ENCODE measurements around the gene SLC25A12. TPM values are rescaled to one million over a fixed set of nuclear protein-coding genes. Genes with fewer than 3 reads are reported as not detected.
A peak's percentile ranks its signal among the peaks of the same experiment; 100 is the strongest.

SLC25A12 gene
- total and polyA plus RNA-seq, 9 of the 15 experiments (the other 6 are each of a cell fraction or from before 2014, with no cell fraction given), result 13.5 to 36.5 (median 21.7) TPM

DNA sequence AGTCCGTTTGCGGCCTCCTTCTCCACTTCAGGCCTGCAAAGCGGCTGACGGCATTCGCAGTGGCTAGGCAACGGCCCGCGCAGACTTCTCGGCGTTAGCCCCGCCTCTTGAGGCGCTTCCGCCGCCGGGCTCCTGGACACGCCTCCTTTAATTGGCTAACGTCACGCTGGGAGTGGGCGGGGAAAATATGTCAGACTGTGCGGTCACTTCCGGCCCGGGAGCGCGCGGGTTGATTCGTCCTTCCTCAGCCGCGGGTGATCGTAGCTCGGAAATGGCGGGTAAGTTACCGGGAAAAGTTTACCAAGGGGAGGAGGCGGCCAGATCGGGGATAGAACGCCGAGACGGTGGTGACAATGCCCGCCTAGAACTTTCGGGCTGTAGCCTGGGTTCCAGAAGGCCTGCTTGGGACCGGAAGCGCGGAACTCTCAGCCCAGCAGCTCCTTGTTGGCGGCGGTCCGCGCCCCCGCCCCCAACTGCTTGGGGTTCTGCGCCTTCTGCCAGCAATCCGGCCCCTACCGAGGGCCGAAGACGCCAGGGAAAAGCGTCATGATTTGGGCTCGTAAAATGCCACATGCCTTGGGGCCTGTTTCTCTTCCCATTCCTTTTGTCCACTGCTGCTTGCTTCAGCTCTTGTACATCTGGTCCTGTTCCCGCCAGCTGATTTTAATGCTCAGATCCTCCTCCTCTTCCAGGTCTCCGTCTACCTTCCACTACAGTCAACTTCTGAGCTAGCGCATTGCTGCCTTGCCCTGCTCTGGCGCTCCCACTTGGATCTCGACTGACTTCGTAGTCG, 28.4 kb upstream of the SLC25A12 start, which contains the start of gene HAT1 (continued):
- TF ChIP-seq, protein P1, sequence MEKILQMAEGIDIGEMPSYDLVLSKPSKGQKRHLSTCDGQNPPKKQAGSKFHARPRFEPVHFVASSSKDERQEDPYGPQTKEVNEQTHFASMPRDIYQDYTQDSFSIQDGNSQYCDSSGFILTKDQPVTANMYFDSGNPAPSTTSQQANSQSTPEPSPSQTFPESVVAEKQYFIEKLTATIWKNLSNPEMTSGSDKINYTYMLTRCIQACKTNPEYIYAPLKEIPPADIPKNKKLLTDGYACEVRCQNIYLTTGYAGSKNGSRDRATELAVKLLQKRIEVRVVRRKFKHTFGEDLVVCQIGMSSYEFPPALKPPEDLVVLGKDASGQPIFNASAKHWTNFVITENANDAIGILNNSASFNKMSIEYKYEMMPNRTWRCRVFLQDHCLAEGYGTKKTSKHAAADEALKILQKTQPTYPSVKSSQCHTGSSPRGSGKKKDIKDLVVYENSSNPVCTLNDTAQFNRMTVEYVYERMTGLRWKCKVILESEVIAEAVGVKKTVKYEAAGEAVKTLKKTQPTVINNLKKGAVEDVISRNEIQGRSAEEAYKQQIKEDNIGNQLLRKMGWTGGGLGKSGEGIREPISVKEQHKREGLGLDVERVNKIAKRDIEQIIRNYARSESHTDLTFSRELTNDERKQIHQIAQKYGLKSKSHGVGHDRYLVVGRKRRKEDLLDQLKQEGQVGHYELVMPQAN (IDR thresholded peaks at IDR 0.05; ENCODE audit: borderline replicate concordance), result peak; percentile 95; the same call in 1 of the 2 replicates
- TF ChIP-seq KAT2B (IDR thresholded peaks at IDR 0.05; ENCODE audit: low read depth, low read length), result no peak
- TF ChIP-seq ZFX (CRISPR knock-in tag; IDR thresholded peaks at IDR 0.05), result peak; percentile 98
- TF ChIP-seq ETV6 (IDR thresholded peaks at IDR 0.05; ENCODE audit: borderline replicate concordance in 1 of 2, low read depth in 2 of 2, low read length in 1 of 2), result no peak
- no peak for TF ChIP-seq ETV6 (CRISPR knock-in tag; IDR thresholded peaks at IDR 0.05; ENCODE audit: borderline replicate concordance)
- TF ChIP-seq SUPT5H (IDR thresholded peaks at IDR 0.05), result peak; percentile 91
- peak; percentile 96 for TF ChIP-seq HNRNPLL (IDR thresholded peaks at IDR 0.05; ENCODE audit: low read depth, low read length, poor library complexity, severe bottlenecking)
- peak; percentile 92 for TF ChIP-seq NCOA1 (IDR thresholded peaks at IDR 0.05; ENCODE audit: low read depth)
- peak; percentile 92 for TF ChIP-seq ZBTB40 (IDR thresholded peaks at IDR 0.05)
- TF ChIP-seq ZBTB40 (CRISPR knock-in tag; IDR thresholded peaks at IDR 0.05), result no peak
- TF ChIP-seq NFRKB (IDR thresholded peaks at IDR 0.05; ENCODE audit: low read depth), result peak; percentile 85
- TF ChIP-seq, protein P2, sequence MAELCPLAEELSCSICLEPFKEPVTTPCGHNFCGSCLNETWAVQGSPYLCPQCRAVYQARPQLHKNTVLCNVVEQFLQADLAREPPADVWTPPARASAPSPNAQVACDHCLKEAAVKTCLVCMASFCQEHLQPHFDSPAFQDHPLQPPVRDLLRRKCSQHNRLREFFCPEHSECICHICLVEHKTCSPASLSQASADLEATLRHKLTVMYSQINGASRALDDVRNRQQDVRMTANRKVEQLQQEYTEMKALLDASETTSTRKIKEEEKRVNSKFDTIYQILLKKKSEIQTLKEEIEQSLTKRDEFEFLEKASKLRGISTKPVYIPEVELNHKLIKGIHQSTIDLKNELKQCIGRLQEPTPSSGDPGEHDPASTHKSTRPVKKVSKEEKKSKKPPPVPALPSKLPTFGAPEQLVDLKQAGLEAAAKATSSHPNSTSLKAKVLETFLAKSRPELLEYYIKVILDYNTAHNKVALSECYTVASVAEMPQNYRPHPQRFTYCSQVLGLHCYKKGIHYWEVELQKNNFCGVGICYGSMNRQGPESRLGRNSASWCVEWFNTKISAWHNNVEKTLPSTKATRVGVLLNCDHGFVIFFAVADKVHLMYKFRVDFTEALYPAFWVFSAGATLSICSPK (IDR thresholded peaks at IDR 0.05; ENCODE audit: borderline replicate concordance), result no peak

Measured in K562 (cell line).